ENCODE results near the gene ZBTB7A.

The ZBTB7A gene

DNA sequence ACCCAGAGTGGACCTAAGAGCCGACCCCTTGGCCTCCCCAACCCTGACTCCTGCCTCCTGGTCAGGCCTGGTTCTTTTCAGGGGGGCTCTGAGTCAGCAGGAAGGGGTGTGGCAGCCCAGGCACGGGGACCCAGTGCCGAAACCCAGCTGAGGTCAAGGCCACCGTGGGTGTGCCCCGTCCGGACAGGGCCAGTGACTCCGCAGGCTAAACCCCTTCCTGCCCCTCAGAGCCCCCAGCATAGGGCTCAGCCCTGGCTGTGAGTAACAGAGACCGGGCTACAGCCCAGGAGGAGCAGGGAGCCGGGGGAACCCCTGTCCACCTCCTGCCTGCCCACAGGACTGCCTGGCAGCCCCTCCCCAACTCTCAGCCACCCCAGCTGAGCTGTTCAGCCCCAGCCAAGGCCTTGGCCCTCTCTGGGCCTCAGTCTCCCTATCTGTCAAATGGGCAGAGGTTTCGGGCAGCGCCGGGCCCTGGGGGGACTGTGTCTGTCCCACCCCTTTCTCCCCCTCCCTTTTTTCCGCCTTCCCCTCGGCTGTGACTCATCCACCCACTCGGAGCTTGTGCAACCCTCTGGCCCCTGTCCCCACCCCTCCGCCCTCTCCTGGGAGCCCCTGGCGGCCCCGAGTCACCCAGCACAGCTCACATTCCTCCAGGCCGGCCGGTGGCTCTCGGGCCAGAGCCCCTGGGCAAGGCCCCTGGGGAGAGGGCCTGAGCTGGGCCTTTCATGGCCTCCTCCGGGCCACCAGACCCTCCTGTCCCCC, 8.6 kb downstream of the ZBTB7A start:
- in situ Hi-C loops (cut with HindIII; ENCODE audit: low sequenced_read_pairs) = no loop called here

DNA sequence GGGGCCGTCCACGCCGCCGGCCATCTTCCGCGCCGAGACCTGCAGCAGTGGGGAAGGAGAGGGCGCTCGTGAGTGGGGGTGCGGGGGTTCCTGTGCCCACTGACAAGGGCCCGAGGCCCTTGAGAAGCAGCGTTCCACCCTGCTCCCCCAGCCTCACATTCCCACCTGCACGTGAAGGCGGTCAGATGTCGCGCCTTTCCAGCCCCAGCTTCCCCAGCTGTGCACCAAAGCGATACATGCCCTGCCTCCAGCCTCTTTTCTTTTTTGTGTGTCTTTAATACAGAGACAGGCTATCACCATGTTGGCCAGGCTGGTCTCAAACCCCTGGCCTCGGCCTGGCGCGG, 11.5 kb downstream of the ZBTB7A start:
- in situ Hi-C loops (cut with HindIII; ENCODE audit: low sequenced_read_pairs) = no loop called here

GRCh38 chr19:4054441-4055208, 12.1 kb downstream of the ZBTB7A start:
- in situ Hi-C loops (cut with HindIII; ENCODE audit: low sequenced_read_pairs) = no loop called here

DNA sequence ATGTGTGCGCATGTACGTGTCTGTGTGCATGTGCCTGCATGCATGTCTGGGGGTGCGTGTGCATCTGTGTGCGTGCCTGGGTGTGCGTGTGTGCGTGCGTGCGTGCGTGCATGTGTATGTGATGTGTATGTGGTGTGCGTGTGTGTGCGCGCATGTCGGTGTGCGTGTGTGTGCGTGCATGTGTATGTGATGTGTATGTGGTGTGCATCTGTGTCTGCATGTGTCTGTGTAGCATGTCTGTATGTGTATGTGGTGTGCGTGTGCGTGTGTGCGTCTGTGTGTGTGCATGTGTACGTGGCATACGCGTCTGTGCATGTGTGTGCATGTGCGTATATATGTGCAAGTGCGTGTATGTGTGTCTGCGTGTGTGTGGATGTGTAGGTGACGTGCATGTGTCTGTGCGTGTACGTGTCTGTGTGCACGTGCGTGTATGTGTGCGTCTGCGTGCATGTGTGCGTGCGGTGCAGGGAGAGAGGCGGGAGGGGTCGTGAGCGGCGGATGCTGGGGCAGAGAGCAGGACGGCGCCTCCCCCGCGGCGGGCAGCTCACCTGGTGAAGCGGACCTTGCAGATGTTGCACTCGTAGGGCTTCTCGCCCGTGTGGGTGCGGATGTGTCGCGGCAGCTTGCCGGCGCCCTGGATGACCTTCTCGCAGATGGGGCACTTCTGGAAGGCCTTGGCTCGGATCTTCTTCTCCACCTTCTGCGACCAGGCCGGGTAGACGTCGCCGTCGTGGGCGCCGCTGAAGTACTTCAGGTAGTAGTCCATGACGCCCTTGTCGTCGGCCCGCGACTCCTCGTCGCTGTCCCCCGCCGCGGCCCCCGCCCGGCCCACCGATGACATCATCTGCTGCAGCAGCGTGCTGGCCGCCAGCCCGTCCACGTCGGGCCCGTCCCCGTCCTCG, 13.0 kb downstream of the ZBTB7A start:
- in situ Hi-C loops (cut with HindIII; ENCODE audit: low sequenced_read_pairs) = no loop called here

GRCh38 chr19:4052993-4053422, 13.7 kb downstream of the ZBTB7A start:
- in situ Hi-C loops (cut with HindIII; ENCODE audit: low sequenced_read_pairs) = no loop called here

- in situ Hi-C loops (cut with HindIII; ENCODE audit: low sequenced_read_pairs) = no loop called here
Observed at GRCh38 chr19:4052114-4052992, 14.3 kb downstream of the ZBTB7A start.

GRCh38 chr19:4051175-4052101, 15.3 kb downstream of the ZBTB7A start:
- in situ Hi-C loops (cut with HindIII; ENCODE audit: low sequenced_read_pairs) = no loop called here

GRCh38 chr19:4049432-4049831, 17.3 kb downstream of the ZBTB7A start:
- in situ Hi-C loops (cut with HindIII; ENCODE audit: low sequenced_read_pairs) = no loop called here

DNA sequence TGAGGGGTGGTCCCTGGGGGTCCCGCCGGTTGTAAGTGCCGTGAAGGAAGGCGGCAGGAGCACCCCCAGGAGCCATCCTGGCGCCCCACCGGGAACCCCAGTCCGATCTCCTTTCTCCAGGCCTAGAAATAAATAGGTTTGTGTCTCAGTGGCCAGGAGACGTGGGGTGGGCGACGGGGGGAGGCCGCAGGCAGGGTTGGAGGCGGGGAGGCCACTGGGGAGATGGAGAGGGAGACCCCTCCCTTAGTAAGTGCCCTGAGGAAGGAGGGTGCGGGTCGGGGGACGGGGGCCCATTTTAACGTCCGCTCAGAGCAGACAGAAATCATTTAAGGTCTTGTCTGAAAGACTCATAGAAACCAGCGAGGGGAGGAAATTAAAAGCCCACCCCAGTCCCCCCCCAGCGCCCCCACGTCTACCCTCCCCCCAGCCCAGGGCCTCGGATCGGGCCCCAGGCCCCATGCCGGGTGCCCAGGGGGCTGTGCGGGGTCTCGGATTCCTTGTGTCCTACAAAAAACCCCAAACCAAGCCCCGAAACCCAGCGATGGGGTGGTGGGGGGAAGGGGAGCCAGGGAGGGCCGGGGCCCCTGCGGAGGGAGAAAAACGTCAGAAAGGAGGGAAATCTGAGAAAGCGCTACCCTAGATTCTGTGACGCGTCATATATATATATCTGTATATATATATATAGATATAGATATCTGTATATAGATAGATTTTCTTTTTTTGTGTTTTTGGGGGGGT, 19.6 kb downstream of the ZBTB7A start:
- in situ Hi-C loops (cut with HindIII; ENCODE audit: low sequenced_read_pairs) = no loop called here

- in situ Hi-C loops (cut with HindIII; ENCODE audit: low sequenced_read_pairs) = no loop called here
Observed at GRCh38 chr19:4046362-4046691, 20.4 kb downstream of the ZBTB7A start.

- in situ Hi-C loops (cut with HindIII; ENCODE audit: low sequenced_read_pairs) = no loop called here
Observed at GRCh38 chr19:4045597-4046361, 20.9 kb downstream of the ZBTB7A start.

- in situ Hi-C loops (cut with HindIII; ENCODE audit: low sequenced_read_pairs) = no loop called here
Observed at GRCh38 chr19:4044990-4045465, 21.7 kb downstream of the ZBTB7A start.

DNA sequence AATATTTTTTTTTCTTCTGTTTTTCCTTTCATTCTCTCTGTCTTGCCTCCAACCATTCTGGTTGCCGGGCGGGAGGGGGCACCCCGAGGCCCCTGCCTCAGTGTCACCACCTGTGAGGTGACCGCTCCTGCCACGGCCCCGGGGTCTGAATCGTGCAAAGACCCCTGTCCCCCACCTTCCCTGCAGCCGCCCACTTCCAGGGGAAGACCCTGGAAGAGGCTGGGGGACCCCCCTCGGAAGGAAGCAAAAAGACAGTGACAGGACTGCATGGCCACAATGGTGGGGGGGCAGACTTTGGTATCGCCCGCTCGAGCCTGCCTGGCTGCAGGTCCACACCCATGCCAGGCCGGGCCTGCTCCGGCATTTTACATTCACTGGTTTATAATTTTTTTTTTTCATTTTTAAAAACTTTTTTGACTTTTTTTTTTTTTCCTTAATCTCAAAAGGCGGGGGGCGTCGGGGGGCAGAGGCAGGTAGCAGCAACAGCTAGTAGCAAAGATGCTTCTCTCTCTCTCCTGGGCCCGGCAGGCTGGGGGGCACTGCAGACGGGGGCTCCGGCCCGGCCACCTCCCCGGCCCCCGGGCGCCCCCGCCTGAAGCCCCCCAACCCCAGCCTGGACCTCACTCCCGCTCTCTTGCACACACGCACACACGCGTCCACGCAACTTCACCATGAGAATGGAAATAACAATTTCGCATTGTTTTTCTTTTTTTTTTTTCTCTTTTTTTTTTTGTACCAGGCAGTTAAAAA, 22.6 kb downstream of the ZBTB7A start:
- in situ Hi-C loops (cut with HindIII; ENCODE audit: low sequenced_read_pairs) = no loop called here

GRCh38 chr19:4043401-4043800, 23.3 kb downstream of the ZBTB7A start:
- in situ Hi-C loops (cut with HindIII; ENCODE audit: low sequenced_read_pairs) = no loop called here

GRCh38 chr19:4042731-4043082, 24.0 kb downstream of the ZBTB7A start:
- in situ Hi-C loops (cut with HindIII; ENCODE audit: low sequenced_read_pairs) = no loop called here

- in situ Hi-C loops (cut with HindIII; ENCODE audit: low sequenced_read_pairs) = no loop called here
Observed at GRCh38 chr19:4042064-4042730, 24.5 kb downstream of the ZBTB7A start.
